Ovary (tissue), 3 donors: ENCODE measurements around the gene HDAC7.

ENCODE experiments used
- CTCF ChIP-seq, 3 donors: fragments of 450-650 bp in 2 of 3; fragments of 200-600 bp in 1 of 3; IDR thresholded peaks; one replicate each; pipeline versions ENCODE4 v1.5.1 to v1.8.0; 2016 to 2022; ENCODE audit warnings: antibody characterized with exemption in 3 of 3, mild to moderate bottlenecking in 1 of 3
- EP300 ChIP-seq: sonication (generic); formaldehyde crosslinking; IDR thresholded peaks from one replicate; pipeline ENCODE4 v1.6.1; 2017; ENCODE audit warnings: antibody characterized with exemption
- donor health status: DM: no; HTN: no; CAD: no.

GRCh38 chr12:47811581-47812484 is 7.9 kb downstream of the HDAC7 start:
- no peak for TF ChIP-seq CTCF (IDR thresholded peaks at IDR 0.05)
- TF ChIP-seq EP300 = peak; percentile 85
